Activated CD8-positive, alpha-beta T cell treated with anti-CD3 and anti-CD28 coated beads for 36 hours (primary cell): ENCODE results near the gene SORT1. TPM values are rescaled to one million over a fixed set of nuclear protein-coding genes. Genes with fewer than 3 reads are reported as not detected.

Experiments
- ATAC-seq: fragments of 200-7000 bp; cut with Tn5 transposase; one replicate; pipeline ENCODE4 v1.10.0; 2021; ENCODE audit warnings: mild to moderate bottlenecking, moderate library complexity
- CTCF ChIA-PET: fragments of 350-600 bp; sonication (Branson Sonifier 250); formaldehyde crosslinking; loops from one replicate; lab custom pipeline; 2021; ENCODE audit warnings: antibody characterized with exemption; lab: Charles Lee
- POLR2A ChIA-PET: fragments of 350-600 bp; sonication (Branson Sonifier 250); formaldehyde crosslinking; loops from one replicate; lab custom pipeline; 2021; ENCODE audit warnings: antibody characterized with exemption; lab: Charles Lee
- DNase-seq: peaks from one replicate; pipeline ENCODE4 v3.0.0-alpha.2; 2020
- H3K27ac Mint-ChIP-seq: one replicate; pipeline ENCODE4 v1.8.0; 2021; ENCODE audit warnings: mild to moderate bottlenecking, mixed read lengths
- H3K27me3 Mint-ChIP-seq: one replicate; pipeline ENCODE4 v1.8.0; 2021; ENCODE audit warnings: mixed read lengths
- H3K36me3 Mint-ChIP-seq: one replicate; pipeline ENCODE4 v1.8.0; 2021; ENCODE audit warnings: low read depth, mixed read lengths
- H3K4me1 Mint-ChIP-seq: one replicate; pipeline ENCODE4 v1.8.0; 2021; ENCODE audit warnings: low read depth, mixed read lengths
- H3K4me3 Mint-ChIP-seq: one replicate; pipeline ENCODE4 v1.8.0; 2021; ENCODE audit warnings: mild to moderate bottlenecking, moderate library complexity, mixed read lengths
- H3K9me3 Mint-ChIP-seq: one replicate; pipeline ENCODE4 v1.8.0; 2021; ENCODE audit warnings: mixed read lengths
- intact Hi-C: fragments of 100-400 bp; cut with micrococcal nuclease; formaldehyde crosslinking; loops from one replicate; pipeline ENCODE4 v1.10.0; 2022
- total RNA-seq, 2 experiments: library from RNA; stranded (reverse); gene quantifications; one replicate each; pipeline ENCODE4 v1.2.3, GENCODE V29; 2021
- TF ChIP-seq, protein P1 (sequence below): fragments of 200-600 bp; IDR thresholded peaks from one replicate; pipeline ENCODE4 v1.8.0; 2022; ENCODE audit warnings: antibody characterized with exemption, mild to moderate bottlenecking

SORT1 gene
- total RNA-seq, 2 experiments from 2014 or later, result 2.5 to 3.2 TPM

DNA sequence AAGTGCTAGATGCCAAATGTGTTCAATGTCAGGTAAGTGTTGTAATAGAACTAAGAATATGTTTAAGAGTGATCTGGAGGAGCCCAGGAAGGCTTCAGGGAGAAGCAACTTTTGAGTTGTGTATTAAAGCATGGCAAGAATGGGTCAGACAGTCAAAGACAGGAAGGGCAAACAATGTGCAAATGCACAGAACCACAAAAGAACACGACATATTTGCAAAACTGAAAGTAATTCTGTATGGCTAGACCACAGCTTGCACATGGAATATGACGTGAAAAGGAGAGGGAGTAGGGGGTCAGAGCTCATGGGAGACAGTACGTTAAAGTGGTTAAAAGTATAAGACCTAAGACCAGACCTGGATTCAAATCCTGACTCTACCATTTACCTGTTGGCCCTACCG lies 7.1 kb upstream of the SORT1 start:
- H3K27me3 Mint-ChIP-seq, result no peaks in the 10 kb centered on the region
- TF ChIP-seq, protein P1, sequence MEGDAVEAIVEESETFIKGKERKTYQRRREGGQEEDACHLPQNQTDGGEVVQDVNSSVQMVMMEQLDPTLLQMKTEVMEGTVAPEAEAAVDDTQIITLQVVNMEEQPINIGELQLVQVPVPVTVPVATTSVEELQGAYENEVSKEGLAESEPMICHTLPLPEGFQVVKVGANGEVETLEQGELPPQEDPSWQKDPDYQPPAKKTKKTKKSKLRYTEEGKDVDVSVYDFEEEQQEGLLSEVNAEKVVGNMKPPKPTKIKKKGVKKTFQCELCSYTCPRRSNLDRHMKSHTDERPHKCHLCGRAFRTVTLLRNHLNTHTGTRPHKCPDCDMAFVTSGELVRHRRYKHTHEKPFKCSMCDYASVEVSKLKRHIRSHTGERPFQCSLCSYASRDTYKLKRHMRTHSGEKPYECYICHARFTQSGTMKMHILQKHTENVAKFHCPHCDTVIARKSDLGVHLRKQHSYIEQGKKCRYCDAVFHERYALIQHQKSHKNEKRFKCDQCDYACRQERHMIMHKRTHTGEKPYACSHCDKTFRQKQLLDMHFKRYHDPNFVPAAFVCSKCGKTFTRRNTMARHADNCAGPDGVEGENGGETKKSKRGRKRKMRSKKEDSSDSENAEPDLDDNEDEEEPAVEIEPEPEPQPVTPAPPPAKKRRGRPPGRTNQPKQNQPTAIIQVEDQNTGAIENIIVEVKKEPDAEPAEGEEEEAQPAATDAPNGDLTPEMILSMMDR, result no peak
- H3K4me1 Mint-ChIP-seq, result peaks cover 23% of the 10 kb centered on the region
- intact Hi-C loops, result no loop called here
- no peaks in the 10 kb centered on the region for H3K9me3 Mint-ChIP-seq
- ChIA-PET POLR2A (interaction anchor here (0.6 kb wide), 1 partner anchor 14 kb away, joined by 3 read pairs; no protein-coding TSS in a partner anchor), CTCF (interaction anchor here (2.1 kb wide), 1 partner anchor 128 kb away, joined by 11 read pairs; no protein-coding TSS in a partner anchor)
- ATAC-seq, result peak; percentile 76
- peaks cover 48% of the 10 kb centered on the region for H3K36me3 Mint-ChIP-seq
- peak overlapping the region; percentile 81 for H3K27ac Mint-ChIP-seq
- no peak overlapping the region for H3K4me3 Mint-ChIP-seq
- DNase-seq, result peak; percentile 11

DNA sequence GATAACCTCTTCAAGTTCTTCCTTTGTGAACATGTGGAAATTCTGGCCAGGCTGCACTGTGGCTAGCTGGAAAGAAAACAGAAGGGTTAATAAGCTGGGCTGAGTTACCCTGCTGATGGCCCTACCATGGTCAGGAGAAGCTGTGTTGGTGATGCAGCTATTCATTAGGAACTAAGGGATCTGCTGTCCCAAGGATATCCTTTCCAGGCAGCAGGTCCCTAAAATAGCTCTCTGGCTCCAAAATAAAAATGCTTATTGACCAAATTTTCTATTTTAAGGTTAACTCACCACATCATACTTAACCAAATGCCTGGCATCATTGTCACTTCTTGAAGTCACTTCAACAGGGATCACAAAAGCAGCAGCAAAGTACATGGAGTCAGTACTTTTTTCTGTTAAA lies 4.3 kb upstream of the SORT1 start:
- ATAC-seq (no peak), DNase-seq (no peak)
- Mint-ChIP-seq H3K27me3 (peaks cover 2% of the 10 kb centered on the region), H3K9me3 (no peaks in the 10 kb centered on the region), H3K4me3 (no peak overlapping the region), H3K4me1 (peaks cover 22% of the 10 kb centered on the region), H3K27ac (no peak overlapping the region), H3K36me3 (peaks cover 33% of the 10 kb centered on the region)
- CTCF ChIA-PET, result interaction anchor here (1.0 to 6.8 kb wide), 6 partner anchors 19 to 138 kb away, joined by 4 to 59 read pairs (median 31); partner anchors contain the start of genes MYBPHL and PSRC1
- TF ChIP-seq, protein P1, result no peak
- intact Hi-C loops, result no loop called here
- POLR2A ChIA-PET, result interaction anchor here (1.4 kb wide), 1 partner anchor 23 kb away, joined by 5 read pairs; no protein-coding TSS in a partner anchor

DNA sequence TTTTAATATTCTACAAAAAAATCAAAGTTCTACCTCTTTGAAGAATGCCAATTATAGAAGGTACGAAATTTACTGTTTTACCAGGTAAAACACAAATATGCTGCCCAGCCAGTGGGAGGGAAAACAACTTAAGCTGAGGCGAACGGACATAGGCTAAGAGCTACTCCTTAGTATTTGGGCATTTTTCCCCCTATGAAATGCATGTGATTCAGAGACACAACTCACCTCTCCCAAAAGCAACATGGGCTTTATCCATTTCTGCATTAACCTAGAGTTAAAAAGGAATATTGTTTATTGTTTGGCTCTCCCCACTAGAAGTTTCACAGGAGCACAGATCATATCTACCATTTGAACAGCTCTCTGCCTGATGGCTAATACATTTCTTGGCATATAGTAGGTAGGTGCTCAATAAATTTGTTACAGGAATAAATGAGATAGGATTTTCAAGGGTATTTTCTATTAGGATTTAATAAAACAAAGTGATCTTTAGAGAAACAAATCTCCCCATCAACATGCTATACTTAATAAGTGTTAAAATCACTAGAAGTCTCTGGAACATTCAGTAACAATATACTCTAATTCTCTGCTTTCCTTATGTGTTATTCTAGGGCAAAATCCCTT lies 2.4 kb upstream of the SORT1 start:
- intact Hi-C loops, result no loop called here
- peaks cover 20% of the 10 kb centered on the region for H3K27me3 Mint-ChIP-seq
- H3K4me1 Mint-ChIP-seq, result peaks cover 13% of the 10 kb centered on the region
- CTCF ChIA-PET, result interaction anchor here (0.9 to 6.8 kb wide), 32 partner anchors 9 to 207 kb away, joined by 3 to 123 read pairs (median 8); partner anchors contain the start of genes ATXN7L2, PSRC1 and SARS1
- POLR2A ChIA-PET, result interaction anchor here (1.1 kb wide), 1 partner anchor 12 kb away, joined by 3 read pairs; no protein-coding TSS in a partner anchor
- H3K36me3 Mint-ChIP-seq, result peaks cover 18% of the 10 kb centered on the region
- DNase-seq (no peak), ATAC-seq (no peak)
- TF ChIP-seq, protein P1, result no peak
- no peak overlapping the region for H3K4me3 Mint-ChIP-seq
- no peak overlapping the region for H3K27ac Mint-ChIP-seq
- H3K9me3 Mint-ChIP-seq, result no peaks in the 10 kb centered on the region

DNA sequence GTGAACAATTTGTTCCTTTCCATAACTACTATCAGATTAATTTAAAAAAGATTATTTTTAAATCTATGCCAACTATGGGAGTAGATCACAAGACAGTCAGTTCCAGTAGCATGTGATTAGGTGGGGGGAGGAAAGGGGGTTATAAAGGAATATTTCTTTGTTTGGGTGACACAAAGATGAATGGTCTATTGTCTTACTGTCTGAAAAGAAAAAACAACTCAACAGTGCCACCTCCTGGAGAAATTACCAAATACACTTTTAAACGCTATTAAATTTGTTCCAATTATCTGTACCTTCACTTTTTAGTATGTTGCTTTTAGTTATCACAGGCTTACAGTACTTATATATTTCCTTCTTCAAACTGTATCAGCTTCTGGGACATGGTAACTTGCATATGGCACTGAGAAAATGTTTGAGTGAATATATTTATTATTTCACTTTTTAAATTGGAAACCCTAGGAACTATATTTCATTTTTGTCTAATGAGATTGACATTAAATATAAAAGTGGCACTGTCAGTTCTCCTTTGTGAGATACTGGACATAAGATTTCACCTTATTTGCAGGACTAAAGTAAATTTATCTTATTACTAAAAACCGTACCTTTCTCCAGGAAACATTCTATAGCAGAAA lies 1.7 kb upstream of the SORT1 start:
- peaks cover 26% of the 10 kb centered on the region for H3K27me3 Mint-ChIP-seq
- intact Hi-C loops, result loop anchor here (2.0 to 5.0 kb wide), 3 partner anchors 123 to 187 kb away; partner anchors contain the start of gene SARS1
- CTCF ChIA-PET, result interaction anchor here (0.7 to 6.8 kb wide), 52 partner anchors 9 to 1964 kb away, joined by 3 to 123 read pairs (median 5); partner anchors contain the start of genes ATXN7L2, ELAPOR1, MYBPHL and PSMA5
- ATAC-seq, result no peak
- H3K9me3 Mint-ChIP-seq, result no peaks in the 10 kb centered on the region
- peaks cover 13% of the 10 kb centered on the region for H3K36me3 Mint-ChIP-seq
- H3K27ac Mint-ChIP-seq, result no peak overlapping the region
- H3K4me1 Mint-ChIP-seq, result peaks cover 8% of the 10 kb centered on the region
- TF ChIP-seq, protein P1, result peak; percentile 76
- POLR2A ChIA-PET, result interaction anchor here (0.9 to 1.5 kb wide), 2 partner anchors 10 to 316 kb away, joined by 3 to 5 read pairs; no protein-coding TSS in a partner anchor
- DNase-seq, result no peak
- no peak overlapping the region for H3K4me3 Mint-ChIP-seq
